ENCODE measurements around the gene PLEKHA3. TPM values are rescaled to one million over a fixed set of nuclear protein-coding genes. Genes with fewer than 3 reads are reported as not detected.

Gene PLEKHA3
- total RNA-seq, 4 donors from 2014 or later = 9.1 to 45.5 (median 14.2) TPM

GRCh38 chr2:178478130-178478438 is 2.2 kb upstream of the PLEKHA3 start:
- intact Hi-C loops (cut with DNase I; ENCODE audit: low total_unique reads) = no loop called here
- DNase-seq = peak in 1 of 2 donors; percentile 20

GRCh38 chr2:178478439-178479274 is 1.6 kb upstream of the PLEKHA3 start, which contains the start of gene FKBP7:
FKBP7 (minus strand) TSS chr2:178478600; CDS start chr2:178478499, 101 bp downstream.
- peak within 1 kb of the TSS; percentile 93 to 99 for H3K27ac ChIP-seq
- peak within 1 kb of the TSS; percentile 68 for H3K4me3 ChIP-seq
- no peaks in the 10 kb centered on the region for H3K27me3 ChIP-seq
- DNase-seq = peak; percentile 84 to 88
- peaks cover 7 to 8% of the 10 kb centered on the region in 2 donors for H3K4me1 ChIP-seq
- TF ChIP-seq POLR2A (IDR thresholded peaks at IDR 0.05) (peak; percentile 78), CTCF (IDR thresholded peaks at IDR 0.05) (peak; percentile 20 to 35 (median 28))
- intact Hi-C loops (cut with DNase I; ENCODE audit: low total_unique reads) = no loop called here
- H3K9me3 ChIP-seq = no peaks in the 10 kb centered on the region
- H3K36me3 ChIP-seq = no peaks in the 10 kb centered on the region

More at GRCh38 chr2:178478130-178478438, 2.2 kb upstream of the PLEKHA3 start:
- no peaks in the 10 kb centered on the region for H3K27me3 ChIP-seq
- no peaks in the 10 kb centered on the region for H3K9me3 ChIP-seq
- H3K36me3 ChIP-seq = no peaks in the 10 kb centered on the region
- peak overlapping the region; percentile 68 for H3K4me3 ChIP-seq
- TF ChIP-seq POLR2A (IDR thresholded peaks at IDR 0.05) (no peak), CTCF (IDR thresholded peaks at IDR 0.05) (no peak)
- H3K27ac ChIP-seq = peak overlapping the region; percentile 93 to 99
- H3K4me1 ChIP-seq = peaks cover 7 to 8% of the 10 kb centered on the region in 2 donors

GRCh38 chr2:178479275-178479616 is 1.0 kb upstream of the PLEKHA3 start:
- TF ChIP-seq POLR2A (IDR thresholded peaks at IDR 0.05) = no peak
- no peak for TF ChIP-seq CTCF (IDR thresholded peaks at IDR 0.05)
- Histone ChIP-seq H3K27me3 (no peaks in the 10 kb centered on the region), H3K27ac (peak overlapping the region; percentile 93 to 99), H3K36me3 (no peaks in the 10 kb centered on the region), H3K9me3 (no peaks in the 10 kb centered on the region), H3K4me1 (peaks cover 7 to 8% of the 10 kb centered on the region in 2 donors), H3K4me3 (peak overlapping the region; percentile 68)
- no peak for DNase-seq
- intact Hi-C loops (cut with DNase I; ENCODE audit: low total_unique reads) = no loop called here

GRCh38 chr2:178479758-178480226 is 465 bp upstream of the PLEKHA3 start:
- H3K4me1 ChIP-seq = peaks cover 7 to 8% of the 10 kb centered on the region in 2 donors

More at GRCh38 chr2:178479758-178480226, 465 bp upstream of the PLEKHA3 start:
- peak overlapping the region; percentile 93 to 99 for H3K27ac ChIP-seq
- TF ChIP-seq CTCF (IDR thresholded peaks at IDR 0.05) = no peak
- TF ChIP-seq POLR2A (IDR thresholded peaks at IDR 0.05) = no peak
- no peaks in the 10 kb centered on the region for H3K9me3 ChIP-seq
- intact Hi-C loops (cut with DNase I; ENCODE audit: low total_unique reads) = loop anchor here (2.0 kb wide), 1 partner anchor 29 kb away; the partner anchor contains the start of genes PJVK and PRKRA
- H3K36me3 ChIP-seq = no peaks in the 10 kb centered on the region
- no peak for DNase-seq
- H3K27me3 ChIP-seq = no peaks in the 10 kb centered on the region
- H3K4me3 ChIP-seq = peak overlapping the region; percentile 68 to 96

Data from uterus (tissue), 4 donors.